Measurements from ENCODE around the gene KIAA0753. TPM values are rescaled to one million over a fixed set of nuclear protein-coding genes. Genes with fewer than 3 reads are reported as not detected.
"Not testable (repeated sequence)": the region's sequence is repeated elsewhere in the genome, so short reads cannot be mapped to it uniquely, and the experiment has no call there.

Gene KIAA0753
- total RNA-seq, 1 experiment from 2014 or later, result 6.9 TPM

DNA sequence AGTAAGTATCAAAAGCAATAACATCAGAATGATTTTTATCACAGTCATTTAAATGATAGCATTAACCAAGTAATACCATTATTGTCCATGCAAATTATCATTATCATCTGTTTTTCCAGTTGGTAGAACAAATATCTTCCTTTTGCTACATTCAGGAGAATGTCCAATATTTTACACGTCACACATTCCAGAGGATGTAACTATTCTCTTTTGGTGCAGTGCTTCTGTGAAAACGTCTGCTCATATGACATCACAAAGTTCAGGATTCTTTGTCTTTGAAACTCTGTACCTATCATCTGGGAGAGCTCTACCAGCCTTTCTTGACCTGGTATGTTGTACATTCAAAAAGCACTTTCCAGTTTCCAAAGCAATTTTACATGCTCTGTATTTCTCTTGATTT lies 44.0 kb downstream of the KIAA0753 start:
- no peaks in the 10 kb centered on the region for H3K9me2 ChIP-seq (replicated peaks; ENCODE audit: low read length)
- TF ChIP-seq, protein P1, sequence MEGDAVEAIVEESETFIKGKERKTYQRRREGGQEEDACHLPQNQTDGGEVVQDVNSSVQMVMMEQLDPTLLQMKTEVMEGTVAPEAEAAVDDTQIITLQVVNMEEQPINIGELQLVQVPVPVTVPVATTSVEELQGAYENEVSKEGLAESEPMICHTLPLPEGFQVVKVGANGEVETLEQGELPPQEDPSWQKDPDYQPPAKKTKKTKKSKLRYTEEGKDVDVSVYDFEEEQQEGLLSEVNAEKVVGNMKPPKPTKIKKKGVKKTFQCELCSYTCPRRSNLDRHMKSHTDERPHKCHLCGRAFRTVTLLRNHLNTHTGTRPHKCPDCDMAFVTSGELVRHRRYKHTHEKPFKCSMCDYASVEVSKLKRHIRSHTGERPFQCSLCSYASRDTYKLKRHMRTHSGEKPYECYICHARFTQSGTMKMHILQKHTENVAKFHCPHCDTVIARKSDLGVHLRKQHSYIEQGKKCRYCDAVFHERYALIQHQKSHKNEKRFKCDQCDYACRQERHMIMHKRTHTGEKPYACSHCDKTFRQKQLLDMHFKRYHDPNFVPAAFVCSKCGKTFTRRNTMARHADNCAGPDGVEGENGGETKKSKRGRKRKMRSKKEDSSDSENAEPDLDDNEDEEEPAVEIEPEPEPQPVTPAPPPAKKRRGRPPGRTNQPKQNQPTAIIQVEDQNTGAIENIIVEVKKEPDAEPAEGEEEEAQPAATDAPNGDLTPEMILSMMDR (conservative IDR thresholded peaks at IDR 0.05; ENCODE audit: low read depth, low read length), result no peak
- TF ChIP-seq EZH2 (IDR thresholded peaks at IDR 0.05; ENCODE audit: low read length, unreplicated experiment), result no peak
- no peak for TF ChIP-seq EZH2phosphoT487 (IDR thresholded peaks at IDR 0.05; ENCODE audit: borderline replicate concordance, low read length)
- ATAC-seq, result no peak
- H3K36me3 ChIP-seq (ENCODE audit: low read depth, low read length), result peaks cover 17% of the 10 kb centered on the region
- no peak overlapping the region for H3K9ac ChIP-seq (ENCODE audit: low read length)
- no peak overlapping the region for H3K4me3 ChIP-seq (ENCODE audit: low read length)
- H3K79me2 ChIP-seq (ENCODE audit: low read length), result no peaks in the 10 kb centered on the region
- no peak overlapping the region for H2AFZ ChIP-seq (ENCODE audit: low read length)
- H3K9me3 ChIP-seq (ENCODE audit: low read length), result no peaks in the 10 kb centered on the region
- ChIA-PET CTCF (no interaction called here), POLR2A (ENCODE audit: unreplicated experiment) (no interaction called here)
- H4K20me1 ChIP-seq (ENCODE audit: low read length), result no peaks in the 10 kb centered on the region
- H3K27me3 ChIP-seq (ENCODE audit: low read length), result no peaks in the 10 kb centered on the region
- peaks cover 13% of the 10 kb centered on the region for H3K4me1 ChIP-seq (ENCODE audit: insufficient read depth, low read length)
- no peak overlapping the region for H3K27ac ChIP-seq (ENCODE audit: low read length)
- H3K4me2 ChIP-seq (ENCODE audit: low read length), result no peak overlapping the region
- H3F3A ChIP-seq (ENCODE audit: low read length, unreplicated experiment), result no peaks in the 10 kb centered on the region
- intact Hi-C loops (cut with micrococcal nuclease), result no loop called here
- no TSS peak for BruUV-seq (replicated peaks)
- no peak for DNase-seq

DNA sequence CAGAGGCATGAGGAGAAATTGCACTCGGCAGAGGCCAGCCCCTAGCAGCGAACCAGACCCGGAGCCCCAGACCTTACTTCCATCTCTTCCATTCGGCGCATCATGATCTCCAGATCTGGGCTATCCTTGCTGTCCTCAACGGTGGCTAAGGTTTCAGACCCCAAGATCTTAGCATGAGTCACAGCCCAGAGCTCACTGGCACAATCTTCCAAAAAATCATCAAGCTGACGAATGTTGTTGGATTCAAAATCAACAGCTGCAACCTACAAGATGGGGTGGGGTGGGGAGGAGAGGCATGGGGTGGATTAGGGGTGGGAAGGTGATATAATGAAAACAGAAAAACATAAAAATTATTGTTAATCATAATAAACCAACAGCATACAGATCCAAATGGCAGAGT lies 44.4 kb downstream of the KIAA0753 start:
- no peak for TF ChIP-seq EZH2phosphoT487 (IDR thresholded peaks at IDR 0.05; ENCODE audit: borderline replicate concordance, low read length)
- TF ChIP-seq, protein P1 (conservative IDR thresholded peaks at IDR 0.05; ENCODE audit: low read depth, low read length), result no peak
- TF ChIP-seq EZH2 (IDR thresholded peaks at IDR 0.05; ENCODE audit: low read length, unreplicated experiment), result no peak
- H3K36me3 ChIP-seq (ENCODE audit: low read depth, low read length), result peaks cover 17% of the 10 kb centered on the region
- H3K79me2 ChIP-seq (ENCODE audit: low read length), result no peaks in the 10 kb centered on the region
- DNase-seq (no peak), ATAC-seq (no peak)
- no TSS peak for BruUV-seq (replicated peaks)
- no peaks in the 10 kb centered on the region for H3K9me3 ChIP-seq (ENCODE audit: low read length)
- no peaks in the 10 kb centered on the region for H4K20me1 ChIP-seq (ENCODE audit: low read length)
- ChIA-PET CTCF (no interaction called here), POLR2A (ENCODE audit: unreplicated experiment) (no interaction called here)
- intact Hi-C loops (cut with micrococcal nuclease), result no loop called here
- H3K9me2 ChIP-seq (replicated peaks; ENCODE audit: low read length), result no peaks in the 10 kb centered on the region
- no peak overlapping the region for H2AFZ ChIP-seq (ENCODE audit: low read length)
- H3K27me3 ChIP-seq (ENCODE audit: low read length), result no peaks in the 10 kb centered on the region
- H3K4me1 ChIP-seq (ENCODE audit: insufficient read depth, low read length), result peaks cover 18% of the 10 kb centered on the region
- H3K27ac ChIP-seq (ENCODE audit: low read length), result no peak overlapping the region
- H3K4me3 ChIP-seq (ENCODE audit: low read length), result no peak overlapping the region
- no peaks in the 10 kb centered on the region for H3F3A ChIP-seq (ENCODE audit: low read length, unreplicated experiment)
- H3K4me2 ChIP-seq (ENCODE audit: low read length), result no peak overlapping the region
- no peak overlapping the region for H3K9ac ChIP-seq (ENCODE audit: low read length)

DNA sequence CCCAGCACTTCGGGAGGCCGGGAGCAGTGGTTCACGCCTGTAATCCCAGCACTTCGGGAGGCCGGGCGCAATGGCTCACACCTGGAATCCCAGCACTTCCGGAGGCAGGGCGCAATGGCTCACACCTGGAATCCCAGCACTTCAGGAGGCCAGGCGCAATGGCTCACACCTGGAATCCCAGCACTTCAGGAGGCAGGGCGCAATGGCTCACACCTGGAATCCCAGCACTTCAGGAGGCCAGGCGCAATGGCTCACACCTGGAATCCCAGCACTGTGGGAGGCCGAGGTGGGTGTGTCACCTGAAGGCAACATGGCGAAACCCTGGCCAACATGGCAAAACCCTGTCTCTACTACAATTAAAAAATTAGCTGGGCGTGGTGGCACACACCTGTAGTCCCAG lies 47.1 kb downstream of the KIAA0753 start:
- Histone ChIP-seq H3K36me3 (ENCODE audit: low read depth, low read length) (peaks cover 14% of the 10 kb centered on the region), H3K4me1 (ENCODE audit: insufficient read depth, low read length) (peaks cover 20% of the 10 kb centered on the region)
- H3K4me2 ChIP-seq (ENCODE audit: low read length); H3K9ac ChIP-seq (ENCODE audit: low read length); H2AFZ ChIP-seq (ENCODE audit: low read length); H3K9me3 ChIP-seq (ENCODE audit: low read length); H3K27me3 ChIP-seq (ENCODE audit: low read length); H3K4me3 ChIP-seq (ENCODE audit: low read length); intact Hi-C loops (cut with micrococcal nuclease); H3K9me2 ChIP-seq (replicated peaks; ENCODE audit: low read length); H4K20me1 ChIP-seq (ENCODE audit: low read length); POLR2A ChIA-PET (ENCODE audit: unreplicated experiment); BruUV-seq (replicated peaks); CTCF ChIA-PET; H3K27ac ChIP-seq (ENCODE audit: low read length); DNase-seq; H3F3A ChIP-seq (ENCODE audit: low read length, unreplicated experiment); ATAC-seq; H3K79me2 ChIP-seq (ENCODE audit: low read length): not testable (repeated sequence)
